ENCODE measurements around the gene RAB44. TPM values are rescaled to one million over a fixed set of nuclear protein-coding genes. Genes with fewer than 3 reads are reported as not detected.

The RAB44 gene
- total and polyA plus RNA-seq, 2 donors, result 0.26 to 0.68 TPM

DNA sequence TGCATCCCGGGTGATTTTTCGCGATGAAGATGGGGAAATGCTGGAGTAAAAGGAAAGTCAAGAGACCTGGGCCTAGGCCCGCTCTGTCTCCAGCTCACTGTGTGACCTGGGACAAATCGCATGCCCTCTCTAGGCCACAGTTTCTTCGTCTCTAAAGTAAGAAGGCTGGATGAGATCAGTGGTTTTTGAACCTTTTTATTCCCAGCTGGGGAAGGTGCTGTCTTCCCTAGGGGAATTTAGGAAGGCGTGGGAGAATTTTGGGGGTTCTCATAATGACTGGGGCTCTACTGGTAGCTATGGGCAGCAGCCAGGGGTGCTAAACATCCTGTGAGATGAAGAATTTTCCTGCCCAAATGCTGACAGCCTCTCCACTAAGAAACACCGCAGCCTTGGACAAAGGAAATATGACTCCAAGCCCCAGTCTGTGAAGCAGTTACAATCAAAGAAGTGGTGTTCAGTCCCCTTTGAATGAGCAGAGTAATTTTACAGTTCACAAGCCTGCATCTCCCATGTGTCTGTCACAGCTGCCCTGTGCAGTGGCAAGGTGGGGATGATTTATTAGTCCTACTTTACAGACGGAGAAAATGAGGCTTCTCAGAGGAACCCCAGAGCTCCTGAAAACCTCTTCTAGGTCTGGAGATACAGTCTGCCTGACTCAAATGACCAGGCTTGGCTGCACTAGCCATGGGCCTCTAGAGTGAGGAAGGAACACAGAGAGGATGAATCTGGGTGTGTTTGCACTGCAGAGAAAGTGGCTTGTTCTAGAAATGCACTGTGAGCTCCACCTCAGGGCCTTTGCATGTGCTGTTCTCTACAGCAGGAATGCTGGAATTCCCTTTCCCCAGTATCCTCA is 57.2 kb downstream of the RAB44 start:
- no peak overlapping the region for H3K4me3 ChIP-seq (ENCODE audit: low read depth, low read length)

DNA sequence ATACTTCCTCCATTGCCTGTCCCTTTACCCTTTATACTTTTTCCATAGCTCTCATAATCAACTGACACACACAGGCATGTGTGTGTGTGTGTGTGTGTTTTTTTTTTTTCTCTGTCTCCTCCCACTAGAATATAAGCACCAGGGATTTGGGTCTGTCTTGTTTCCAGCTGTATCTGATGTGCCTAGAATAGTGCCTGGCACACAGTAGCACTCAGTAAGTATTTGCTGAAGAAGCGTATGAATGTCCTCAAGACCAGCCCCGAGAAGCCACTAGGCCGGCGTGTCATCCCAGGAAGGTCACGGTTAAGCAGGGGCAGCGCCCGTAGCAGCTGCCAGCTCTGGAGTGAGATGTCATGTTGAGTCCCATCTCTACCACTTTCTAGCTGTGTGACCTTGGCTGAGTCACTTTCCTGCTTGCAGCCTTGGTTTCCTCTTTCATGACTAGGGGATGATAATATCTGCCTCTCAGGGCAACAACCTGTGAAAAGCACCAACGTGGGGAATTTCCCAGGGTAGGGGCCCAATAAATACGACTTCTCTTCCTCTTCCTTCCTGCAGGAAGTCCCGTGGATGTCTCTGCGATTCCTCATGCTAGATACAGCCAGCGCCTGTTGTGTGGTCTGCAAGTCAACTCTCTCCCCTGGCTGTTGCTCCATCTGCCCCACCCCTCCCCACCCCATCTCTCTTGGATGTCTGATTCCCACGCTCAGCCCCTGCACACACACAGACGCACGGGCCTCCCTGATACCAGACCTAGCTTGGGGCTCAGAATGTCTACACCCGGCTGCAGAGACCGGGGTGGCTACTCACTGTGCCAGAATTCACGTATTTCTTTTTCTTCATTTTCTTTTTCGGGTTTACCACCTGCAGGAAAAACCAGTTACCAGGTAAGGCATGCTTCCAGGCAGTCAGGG is 58.1 kb downstream of the RAB44 start:
- H3K4me3 ChIP-seq (ENCODE audit: low read depth, low read length), result no peak overlapping the region
- no peaks in the 10 kb centered on the region for H3K4me1 ChIP-seq (ENCODE audit: insufficient read depth)
- H3K36me3 ChIP-seq (ENCODE audit: insufficient read depth), result no peaks in the 10 kb centered on the region
- no peak for DNase-seq (ENCODE audit: extremely low spot score)
- H3K27ac ChIP-seq (ENCODE audit: low read depth), result no peak overlapping the region
- WGBS, result 71% methylated on average over 19 of the region's 19 CpGs

More for the DNA sequence above, 57.2 kb downstream of the RAB44 start:
- Histone ChIP-seq H3K27ac (ENCODE audit: low read depth) (no peak overlapping the region), H3K4me1 (ENCODE audit: insufficient read depth) (no peaks in the 10 kb centered on the region), H3K36me3 (ENCODE audit: insufficient read depth) (no peaks in the 10 kb centered on the region)
- WGBS, result 92% methylated on average over 9 of the region's 9 CpGs
- no peak for DNase-seq (ENCODE audit: extremely low spot score)

DNA sequence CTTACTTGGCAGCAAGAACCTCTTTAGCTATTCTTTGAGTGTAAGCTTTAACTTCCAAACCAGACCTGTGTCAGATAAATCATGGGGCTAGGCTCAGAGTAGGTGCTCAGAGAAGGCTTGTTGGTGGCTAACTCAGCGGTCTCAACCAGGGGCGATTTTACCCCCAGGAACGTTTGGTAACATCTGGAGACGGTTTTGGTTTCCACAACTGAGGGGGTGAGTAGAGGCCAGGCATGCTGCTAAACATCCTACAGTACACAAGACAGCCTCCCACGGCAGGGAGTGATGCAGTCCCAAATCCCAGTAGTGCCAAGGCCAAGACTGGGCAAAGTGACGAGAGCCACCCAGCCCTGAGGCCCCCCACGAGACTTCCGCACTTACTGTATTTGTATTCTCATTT is 59.2 kb downstream of the RAB44 start:
- DNase-seq (ENCODE audit: extremely low spot score), result no peak
- whole genome bisulfite sequencing, result 79% methylated on average over 8 of the region's 8 CpGs
- Histone ChIP-seq H3K4me1 (ENCODE audit: insufficient read depth) (no peaks in the 10 kb centered on the region), H3K4me3 (ENCODE audit: low read depth, low read length) (no peak overlapping the region), H3K27ac (ENCODE audit: low read depth) (no peak overlapping the region), H3K36me3 (ENCODE audit: insufficient read depth) (no peaks in the 10 kb centered on the region)

DNA sequence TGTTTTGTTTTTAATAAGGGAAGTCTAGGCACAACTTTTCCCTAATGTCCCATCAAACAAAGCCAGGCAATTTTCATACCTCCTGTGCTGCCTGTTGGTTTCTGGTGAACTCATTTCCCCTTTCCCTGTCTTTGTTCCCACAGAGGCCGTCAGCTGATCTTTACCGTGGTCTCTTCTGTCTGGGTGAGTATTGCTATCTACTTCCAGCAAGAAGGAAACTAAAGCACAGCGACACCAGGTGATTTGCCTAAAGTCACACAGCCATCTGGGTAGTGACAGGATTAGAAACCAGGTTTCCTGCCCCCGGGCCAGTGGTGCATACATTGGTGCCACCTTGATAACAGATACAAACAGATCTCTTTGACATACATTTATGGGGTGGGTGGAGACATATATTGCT is 59.6 kb downstream of the RAB44 start:
- Histone ChIP-seq H3K4me1 (ENCODE audit: insufficient read depth) (no peaks in the 10 kb centered on the region), H3K27ac (ENCODE audit: low read depth) (no peak overlapping the region), H3K4me3 (ENCODE audit: low read depth, low read length) (no peak overlapping the region), H3K36me3 (ENCODE audit: insufficient read depth) (no peaks in the 10 kb centered on the region)
- DNase-seq (ENCODE audit: extremely low spot score), result no peak
- WGBS, result 69% methylated on average over 4 of the region's 4 CpGs

DNA sequence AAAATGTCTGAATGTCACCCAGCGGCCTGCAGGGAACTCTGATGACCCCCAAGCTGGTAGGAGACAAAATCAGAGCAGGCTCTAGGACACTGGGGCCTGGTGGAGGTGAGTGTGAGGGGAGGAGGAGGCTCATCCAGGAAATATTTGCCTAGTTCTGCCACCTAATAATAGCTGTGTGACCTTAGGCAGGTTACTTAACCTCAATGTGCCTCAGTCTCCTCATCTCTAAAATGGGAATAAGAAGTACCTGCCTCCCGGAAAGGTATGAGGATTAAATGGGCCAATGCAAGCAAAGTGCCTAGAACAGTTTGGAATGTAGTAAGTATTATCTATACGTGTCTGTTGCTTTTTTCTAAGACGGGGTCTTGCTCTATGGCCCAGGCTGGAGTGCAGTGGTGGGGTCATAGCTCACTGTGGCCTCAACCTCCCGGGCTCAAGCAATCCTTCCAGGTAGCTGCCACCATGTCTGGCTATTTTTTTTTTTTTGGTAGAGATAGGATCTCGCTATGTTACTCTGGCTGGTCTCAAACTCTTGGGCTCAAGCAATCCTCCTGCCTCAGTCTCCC is 60.4 kb downstream of the RAB44 start:
- Histone ChIP-seq H3K4me3 (ENCODE audit: low read depth, low read length) (no peak overlapping the region), H3K36me3 (ENCODE audit: insufficient read depth) (no peaks in the 10 kb centered on the region), H3K27ac (ENCODE audit: low read depth) (no peak overlapping the region), H3K4me1 (ENCODE audit: insufficient read depth) (no peaks in the 10 kb centered on the region)
- DNase-seq (ENCODE audit: extremely low spot score), result no peak
- WGBS, result 76% methylated on average over 6 of the region's 6 CpGs

DNA sequence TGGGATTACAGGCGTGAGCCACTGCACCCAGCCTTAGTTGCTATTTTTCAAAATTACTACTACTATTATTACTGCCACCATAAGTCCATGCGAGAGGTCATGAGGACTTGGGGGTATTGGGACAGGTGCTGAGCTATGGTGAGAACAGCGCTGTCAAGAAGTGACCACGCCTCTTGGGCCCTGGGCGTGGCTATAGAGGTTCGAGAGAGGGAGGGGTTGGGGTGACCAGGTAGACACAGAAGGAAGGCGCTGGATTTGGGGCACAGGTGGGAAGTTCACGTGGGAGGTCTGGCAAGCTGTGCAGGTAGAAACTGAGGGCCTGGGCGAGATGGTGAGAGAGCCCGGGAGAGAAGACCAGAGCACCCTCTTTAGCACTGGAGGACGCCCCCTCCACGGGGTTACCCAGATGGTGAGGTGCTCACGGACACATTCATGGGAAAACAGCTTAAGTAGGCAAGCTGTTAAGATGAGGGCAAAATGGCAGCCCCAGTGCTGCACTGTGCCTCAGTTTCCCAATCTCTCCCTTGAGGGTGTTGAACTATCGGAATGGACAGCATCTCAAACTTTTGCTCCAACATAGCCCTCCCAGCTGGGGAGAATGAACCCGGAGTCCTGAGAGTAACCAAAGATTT is 61.0 kb downstream of the RAB44 start:
- Histone ChIP-seq H3K27ac (ENCODE audit: low read depth) (no peak overlapping the region), H3K4me3 (ENCODE audit: low read depth, low read length) (no peak overlapping the region), H3K4me1 (ENCODE audit: insufficient read depth) (no peaks in the 10 kb centered on the region), H3K36me3 (ENCODE audit: insufficient read depth) (no peaks in the 10 kb centered on the region)
- WGBS, result 66% methylated on average over 15 of the region's 15 CpGs
- DNase-seq (ENCODE audit: extremely low spot score), result no peak

DNA sequence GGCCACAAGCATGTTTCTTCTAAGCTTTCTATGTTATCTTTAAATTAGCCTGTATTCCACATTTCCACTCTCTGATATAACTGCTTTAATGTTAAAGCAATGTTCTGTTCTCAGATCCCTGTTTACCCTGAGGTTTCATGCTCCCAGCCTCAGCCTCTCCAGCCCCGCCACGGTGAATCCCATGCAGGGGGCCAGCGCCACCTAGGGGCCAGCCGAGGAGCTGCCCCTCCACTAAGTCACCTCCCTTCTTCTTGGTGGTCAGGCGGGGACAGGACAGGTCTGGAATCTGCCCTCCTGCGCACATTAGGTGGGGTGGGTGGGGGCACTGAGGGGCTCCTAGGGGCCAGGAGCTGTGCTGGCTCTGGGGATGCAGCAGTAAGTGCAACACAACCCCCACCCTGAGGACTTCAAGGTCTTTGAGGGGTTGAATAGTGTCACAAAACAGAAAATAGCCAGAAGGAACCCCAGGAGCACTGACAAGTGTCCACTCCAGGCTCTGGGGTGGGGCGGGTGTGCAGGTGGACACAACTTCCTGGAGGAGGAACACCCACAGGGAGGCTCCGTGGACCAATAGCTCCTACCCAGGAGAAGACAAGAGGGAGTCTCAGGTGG is 61.6 kb downstream of the RAB44 start:
- H3K27ac ChIP-seq (ENCODE audit: low read depth), result no peak overlapping the region
- H3K4me1 ChIP-seq (ENCODE audit: insufficient read depth), result no peaks in the 10 kb centered on the region
- no peak for DNase-seq (ENCODE audit: extremely low spot score)
- no peak overlapping the region for H3K4me3 ChIP-seq (ENCODE audit: low read depth, low read length)
- no peaks in the 10 kb centered on the region for H3K36me3 ChIP-seq (ENCODE audit: insufficient read depth)
- WGBS, result 13% methylated on average over 8 of the region's 8 CpGs

DNA sequence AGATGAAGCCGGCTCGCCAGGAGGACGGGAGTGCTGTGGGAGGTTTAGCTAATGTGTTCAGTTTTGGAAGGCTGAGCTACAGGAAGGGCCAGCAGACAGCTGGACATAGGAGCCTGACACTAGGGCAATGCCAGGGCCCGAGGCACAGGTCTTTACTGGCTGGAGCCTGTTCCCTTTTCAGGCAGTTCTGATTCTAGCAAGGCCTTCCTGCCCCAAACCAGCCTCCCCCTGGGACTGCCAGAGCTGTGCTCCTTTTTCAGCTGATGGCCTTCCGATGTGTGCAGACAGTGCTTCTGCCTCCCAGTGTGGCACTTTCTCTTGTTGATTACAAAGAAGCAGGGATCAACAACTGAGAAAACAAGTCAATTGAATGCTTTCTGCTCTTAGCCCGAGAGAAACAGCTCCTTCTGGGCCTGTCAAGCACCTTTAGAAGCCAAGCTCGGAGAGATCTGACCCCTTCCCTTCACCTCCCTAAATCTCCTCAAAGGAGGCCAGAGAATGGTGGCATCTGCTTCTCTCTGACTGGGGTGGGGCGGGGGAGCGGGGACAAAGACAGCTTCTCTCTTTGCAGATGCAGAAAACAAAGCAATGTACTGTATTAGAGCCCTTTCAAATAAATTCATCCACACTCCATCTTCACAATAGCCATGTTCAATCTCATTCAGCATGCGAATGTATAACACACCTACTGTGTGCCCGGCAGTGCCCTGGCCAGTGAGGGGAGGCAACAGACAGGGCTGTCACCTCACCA is 63.2 kb downstream of the RAB44 start:
- Histone ChIP-seq H3K36me3 (ENCODE audit: insufficient read depth) (no peaks in the 10 kb centered on the region), H3K4me1 (ENCODE audit: insufficient read depth) (no peaks in the 10 kb centered on the region), H3K4me3 (ENCODE audit: low read depth, low read length) (no peak overlapping the region), H3K27ac (ENCODE audit: low read depth) (no peak overlapping the region)
- 89% methylated on average over 11 of the region's 11 CpGs for WGBS
- DNase-seq (ENCODE audit: extremely low spot score), result no peak

DNA sequence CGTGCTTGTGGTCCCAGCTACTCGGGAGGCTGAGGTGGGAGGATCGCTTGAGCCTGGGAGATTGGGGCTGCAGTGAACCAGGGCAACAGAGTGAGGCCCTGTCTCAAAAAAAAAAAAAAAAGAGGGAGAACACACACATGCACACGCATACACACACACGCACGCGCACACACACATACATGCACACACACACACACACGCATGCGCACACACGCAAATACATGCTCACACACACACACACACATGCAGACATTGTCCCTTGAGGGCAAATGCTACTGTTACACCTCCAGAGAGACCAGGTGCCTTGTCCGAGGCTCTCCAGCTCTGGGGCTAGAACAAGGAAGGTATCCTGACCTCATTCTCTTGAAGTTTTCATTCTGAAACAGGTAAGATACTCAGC is 64.5 kb downstream of the RAB44 start:
- DNase-seq (ENCODE audit: extremely low spot score), result no peak
- WGBS, result 94% methylated on average over 11 of the region's 11 CpGs
- no peak overlapping the region for H3K27ac ChIP-seq (ENCODE audit: low read depth)
- H3K36me3 ChIP-seq (ENCODE audit: insufficient read depth), result no peaks in the 10 kb centered on the region
- H3K4me1 ChIP-seq (ENCODE audit: insufficient read depth), result no peaks in the 10 kb centered on the region
- H3K4me3 ChIP-seq (ENCODE audit: low read depth, low read length), result no peak overlapping the region

DNA sequence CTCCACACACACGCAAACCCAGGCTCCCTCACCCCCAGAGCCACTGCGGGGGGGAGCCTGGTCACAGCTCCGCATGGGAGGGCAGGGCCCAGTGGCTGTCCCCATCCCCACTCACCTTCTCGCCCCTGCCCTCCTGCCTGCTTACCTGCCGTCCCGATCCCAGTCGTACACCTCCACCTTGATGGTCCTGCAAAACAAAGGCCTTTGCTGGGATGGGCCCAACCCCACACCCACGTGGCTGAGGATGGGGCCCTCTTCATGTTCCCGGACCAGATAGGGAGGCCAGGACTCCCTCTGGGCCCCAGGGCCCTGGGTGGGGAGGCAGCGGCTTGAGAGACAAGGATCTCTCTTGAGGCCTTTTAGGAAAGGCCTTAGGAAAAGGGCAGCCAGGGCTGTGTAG is 67.6 kb downstream of the RAB44 start:
- Histone ChIP-seq H3K36me3 (ENCODE audit: insufficient read depth) (no peaks in the 10 kb centered on the region), H3K4me1 (ENCODE audit: insufficient read depth) (no peaks in the 10 kb centered on the region), H3K4me3 (ENCODE audit: low read depth, low read length) (no peak overlapping the region), H3K27ac (ENCODE audit: low read depth) (no peak overlapping the region)
- no peak for DNase-seq (ENCODE audit: extremely low spot score)
- WGBS, result 77% methylated on average over 10 of the region's 10 CpGs

DNA sequence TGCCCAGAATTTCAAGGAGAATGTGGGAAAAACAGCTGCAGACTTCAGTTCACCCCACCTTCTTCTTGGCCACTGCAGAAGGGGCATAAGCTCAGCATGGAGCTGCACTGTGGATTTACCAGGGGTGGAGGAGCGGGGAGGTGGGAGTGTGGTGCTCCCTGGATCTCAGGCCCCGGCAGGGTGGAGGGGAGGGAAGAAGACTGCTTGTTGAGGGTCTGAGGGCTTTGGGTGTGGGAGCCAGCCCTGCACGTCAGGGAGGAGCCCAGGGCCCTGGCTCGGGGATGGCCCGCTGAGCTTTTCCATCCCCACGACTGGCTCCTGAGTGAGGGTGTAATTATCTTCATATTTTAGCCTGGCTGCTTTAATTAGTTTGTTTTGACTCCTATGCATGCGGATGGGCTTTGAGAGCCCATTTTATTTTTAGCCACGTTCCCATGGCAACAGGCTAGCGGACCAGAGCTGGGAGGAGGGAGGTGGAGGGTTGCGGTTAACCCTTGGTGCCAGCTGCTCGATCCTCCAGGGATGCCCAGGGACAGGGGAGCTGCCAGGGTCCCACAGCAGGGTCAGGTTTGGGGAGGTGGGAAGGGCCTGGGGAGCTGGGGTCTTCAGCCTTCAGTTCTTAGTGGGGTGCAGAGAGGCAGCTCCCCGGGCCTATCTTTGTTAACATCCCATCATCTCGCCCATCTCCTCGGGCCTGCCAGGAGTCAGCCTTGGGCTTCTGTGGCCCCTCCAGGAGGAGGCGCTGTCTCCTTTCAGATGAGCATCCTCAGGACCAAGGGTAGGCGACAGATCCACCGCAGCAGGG is 68.2 kb downstream of the RAB44 start:
- no peak overlapping the region for H3K4me3 ChIP-seq (ENCODE audit: low read depth, low read length)
- no peaks in the 10 kb centered on the region for H3K4me1 ChIP-seq (ENCODE audit: insufficient read depth)
- H3K27ac ChIP-seq (ENCODE audit: low read depth), result no peak overlapping the region
- 31% methylated on average over 17 of the region's 17 CpGs for WGBS
- no peaks in the 10 kb centered on the region for H3K36me3 ChIP-seq (ENCODE audit: insufficient read depth)
- no peak for DNase-seq (ENCODE audit: extremely low spot score)

DNA sequence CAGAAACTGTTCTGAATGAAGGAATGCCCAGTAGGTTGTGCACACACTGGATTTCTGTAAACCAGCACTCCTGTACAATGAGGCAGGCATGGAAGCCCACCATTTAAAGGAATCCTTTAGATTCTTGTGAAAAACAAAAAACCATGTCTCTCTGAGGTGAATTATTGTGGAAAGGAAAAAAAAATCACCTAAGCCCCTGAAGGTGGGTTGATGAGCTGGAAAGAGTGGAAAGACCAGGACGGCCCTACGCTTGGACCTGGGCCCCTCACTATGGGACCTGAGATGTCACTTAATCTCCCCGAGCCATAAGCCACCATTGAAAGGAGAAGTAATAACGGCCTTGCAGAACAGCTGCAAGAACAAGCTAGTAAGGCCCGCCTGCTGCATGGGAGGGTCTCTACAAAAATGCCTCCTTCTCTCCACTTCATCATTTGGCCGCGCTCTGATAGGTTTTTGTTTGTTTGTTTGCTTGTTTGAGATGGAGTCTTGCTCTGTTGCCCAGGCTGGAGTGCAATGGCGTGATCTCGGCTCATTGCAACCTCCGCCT is 68.8 kb downstream of the RAB44 start:
- no peak for DNase-seq (ENCODE audit: extremely low spot score)
- Histone ChIP-seq H3K4me3 (ENCODE audit: low read depth, low read length) (no peak overlapping the region), H3K36me3 (ENCODE audit: insufficient read depth) (no peaks in the 10 kb centered on the region), H3K4me1 (ENCODE audit: insufficient read depth) (no peaks in the 10 kb centered on the region), H3K27ac (ENCODE audit: low read depth) (no peak overlapping the region)
- WGBS, result 87% methylated on average over 10 of the region's 10 CpGs

Measured in urinary bladder (tissue), 4 donors.